Activated T-cell treated with anti-CD3 and anti-CD28 coated beads for 1 hour (primary cell): ENCODE results near the gene CDH13.

Experiments used
- DNase-seq: peaks from one replicate; pipeline ENCODE4 v3.0.0-alpha.2; 2020; ENCODE audit warnings: low read depth

Gene CDH13

DNA sequence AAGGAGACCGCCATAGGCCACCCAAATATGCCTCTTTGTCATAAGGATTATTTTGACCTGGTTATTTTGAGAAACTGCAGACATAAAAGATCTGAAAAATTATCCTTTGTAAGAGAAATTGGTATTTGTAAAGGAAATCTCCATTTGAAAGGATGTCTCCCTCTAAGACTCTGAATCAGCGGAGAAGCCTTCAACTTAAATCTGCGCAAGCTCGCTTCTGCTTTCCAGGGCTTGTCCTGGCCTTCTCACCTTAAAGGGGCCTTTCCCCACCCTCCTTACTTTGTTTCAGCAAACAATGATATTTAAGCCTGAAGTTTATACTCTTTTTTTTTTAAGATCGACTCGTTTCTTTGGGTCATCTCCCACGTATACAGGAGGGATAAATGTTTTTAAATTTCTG, 1215.5 kb downstream of the CDH13 start:
- DNase-seq = no peak

DNA sequence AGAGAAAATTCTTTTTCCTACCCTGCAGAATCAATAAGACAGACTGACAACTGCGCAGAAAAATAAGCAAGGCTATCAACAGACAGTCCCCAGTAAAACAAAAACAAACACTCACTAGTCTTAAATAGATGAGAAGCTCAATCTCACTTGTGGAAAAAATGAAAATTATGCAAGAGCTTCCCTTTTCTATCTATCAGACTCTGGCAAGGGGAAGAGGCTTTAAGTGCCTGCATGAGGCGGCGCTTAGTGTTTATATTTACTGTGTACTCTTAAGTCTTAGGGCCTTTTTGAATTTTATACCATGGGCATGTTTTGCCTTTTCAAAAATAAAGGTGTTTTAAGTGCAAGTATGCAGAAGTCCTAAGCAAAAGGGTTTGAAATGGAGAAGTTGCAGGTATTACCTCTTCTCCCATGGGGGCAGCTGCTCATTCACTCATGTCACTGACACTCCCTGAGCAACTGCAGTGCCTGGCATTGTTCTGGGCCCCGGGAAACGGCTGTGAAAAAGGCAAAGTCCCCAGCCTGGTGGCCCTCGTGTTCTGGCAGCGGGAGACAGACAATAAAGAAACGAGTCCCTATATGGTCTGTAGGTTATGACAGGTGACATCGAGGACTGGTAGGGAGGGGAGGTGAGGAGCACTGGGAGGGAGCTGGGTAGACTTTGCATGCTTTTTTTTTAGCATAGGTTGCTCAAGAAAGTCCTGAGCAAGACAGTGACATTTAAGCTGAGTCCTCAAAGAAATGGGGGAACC, 1216.2 kb downstream of the CDH13 start:
- DNase-seq = no peak

DNA sequence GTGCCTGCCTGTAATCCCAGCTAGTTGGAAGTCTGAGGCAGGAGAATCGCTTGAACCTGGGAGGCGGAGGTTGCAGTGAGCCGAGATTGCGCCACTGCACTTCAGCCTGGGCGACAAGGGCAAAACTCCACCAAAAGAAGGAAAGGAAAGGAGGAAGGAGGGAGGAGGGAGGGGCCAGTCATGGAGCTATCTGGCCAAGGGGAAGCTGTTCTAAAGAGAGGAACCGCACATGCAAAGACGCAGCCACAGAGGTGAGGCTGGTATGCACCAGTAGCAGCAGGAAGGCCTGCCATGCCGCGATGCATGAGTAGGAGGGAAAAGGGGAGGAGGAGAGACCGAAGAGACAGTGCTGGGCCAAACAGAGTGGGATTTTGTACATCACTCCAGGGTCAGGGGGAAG, 1216.9 kb downstream of the CDH13 start:
- DNase-seq = no peak

DNA sequence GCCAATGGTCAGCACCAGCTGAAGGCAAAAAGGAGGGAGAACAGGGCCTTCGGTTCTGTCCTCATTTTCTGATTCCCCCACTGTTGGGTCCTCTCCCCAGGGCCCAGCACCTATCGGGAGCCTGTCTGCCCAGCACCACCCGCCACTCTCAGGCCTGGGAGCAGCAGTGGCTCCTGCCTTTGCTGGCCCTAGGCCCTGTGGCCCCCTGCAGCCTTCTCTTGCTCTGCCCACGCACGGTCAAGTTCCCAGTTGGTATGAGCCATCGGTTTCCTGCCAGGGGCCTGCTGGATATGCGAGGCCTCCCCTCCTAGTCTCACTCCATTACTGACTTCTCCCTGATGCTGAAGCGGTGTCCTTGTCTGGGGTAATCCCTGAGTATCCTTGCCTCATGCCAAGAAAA, 1218.5 kb downstream of the CDH13 start:
- DNase-seq = no peak

DNA sequence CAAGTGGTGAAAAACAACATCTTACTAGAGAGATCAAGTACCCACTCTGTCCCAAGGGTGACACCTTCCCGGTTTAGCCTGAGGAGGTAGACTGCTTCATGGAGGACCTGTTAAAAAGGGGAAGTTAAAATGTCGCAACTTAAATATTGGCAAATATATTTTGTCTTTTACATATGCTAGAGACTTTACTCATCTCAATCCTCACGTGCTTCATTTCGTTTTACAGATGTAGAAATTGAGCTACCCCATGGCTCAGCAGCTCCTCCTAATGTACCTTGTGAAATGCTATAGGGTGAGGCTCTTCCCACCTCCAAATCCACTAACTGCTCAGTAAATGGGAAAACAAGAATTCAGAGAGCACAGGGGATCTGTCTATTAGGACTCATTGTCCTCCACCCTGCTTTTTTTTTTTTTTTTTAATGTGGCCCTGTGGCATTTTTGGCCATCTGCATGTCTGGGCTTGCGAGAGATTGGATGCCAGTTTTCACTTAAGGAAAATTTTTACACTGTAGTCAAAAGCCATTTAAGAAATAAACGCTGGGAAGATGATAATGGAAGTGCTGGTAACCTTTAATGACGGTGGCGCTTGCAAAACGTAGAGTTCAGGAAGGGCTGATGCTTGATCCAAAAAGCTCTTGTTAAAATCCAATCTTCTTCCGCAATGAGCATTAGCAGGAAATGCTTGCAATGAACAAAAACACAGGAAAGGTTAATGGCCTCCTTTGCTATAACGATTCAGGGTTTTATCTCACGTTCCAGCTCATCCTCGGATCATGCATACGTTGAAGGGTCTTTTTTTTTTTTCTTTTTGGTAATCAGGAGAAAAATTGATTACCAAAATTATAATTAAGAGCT, 1220.8 kb downstream of the CDH13 start:
- no peak for DNase-seq

DNA sequence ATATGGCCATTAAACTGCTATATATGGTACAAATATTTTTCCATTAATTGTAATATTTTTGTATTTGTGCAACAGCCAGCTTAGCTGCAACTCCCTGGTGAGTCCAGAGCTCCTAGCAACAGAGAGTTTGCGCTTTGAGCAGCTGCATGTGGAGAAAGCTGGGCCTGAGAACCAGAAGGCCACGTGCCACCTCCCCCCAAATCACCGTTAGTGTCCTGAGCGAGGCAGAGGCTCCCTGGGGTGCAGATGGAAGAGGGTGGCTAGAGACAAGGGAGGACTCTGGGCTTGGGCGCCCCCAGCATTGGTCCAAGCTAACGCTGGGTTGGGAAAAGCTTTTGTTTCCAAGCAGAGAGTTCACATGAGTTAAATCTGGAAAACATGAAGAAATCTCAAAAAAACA, 1222.7 kb downstream of the CDH13 start:
- DNase-seq = no peak
